ENCODE measurements around the gene SLC38A10. TPM values are rescaled to one million over a fixed set of nuclear protein-coding genes. Genes with fewer than 3 reads are reported as not detected.

Gene SLC38A10
- total RNA-seq, 1 donor from 2014 or later: 67.5 TPM

GRCh38 chr17:81291662-81292061 lies 3.4 kb downstream of the SLC38A10 start:
- peaks cover 51% of the 10 kb centered on the region for H3K4me1 ChIP-seq
- H3K4me3 ChIP-seq: no peak overlapping the region
- DNase-seq (ENCODE audit: extremely low spot score in 2 of 2): no peak
- TF ChIP-seq POLR2A (IDR thresholded peaks at IDR 0.05) (no peak), CTCF (IDR thresholded peaks at IDR 0.05) (peak in 2 of 3 experiments; percentile 57 to 71), POLR2AphosphoS5 (IDR thresholded peaks at IDR 0.05; ENCODE audit: insufficient read depth in 1 of 2, low read depth in 1 of 2) (peak; percentile 20 to 54)
- peaks cover 0 to 10% of the 10 kb centered on the region in 2 donors for H3K36me3 ChIP-seq
- no peaks in the 10 kb centered on the region for H3K9me3 ChIP-seq
- no peaks in the 10 kb centered on the region for H3K27me3 ChIP-seq
- peak overlapping the region; percentile 28 for H3K27ac ChIP-seq
- intact Hi-C loops (cut with DNase I): no loop called here

- H3K9me3 ChIP-seq: no peaks in the 10 kb centered on the region
- intact Hi-C loops (cut with DNase I): no loop called here
- H3K36me3 ChIP-seq: peaks cover 0 to 10% of the 10 kb centered on the region in 2 donors
- no peak for DNase-seq (ENCODE audit: extremely low spot score in 2 of 2)
- no peak overlapping the region for H3K4me3 ChIP-seq
- H3K27ac ChIP-seq: no peak overlapping the region
- H3K27me3 ChIP-seq: no peaks in the 10 kb centered on the region
- peaks cover 55% of the 10 kb centered on the region for H3K4me1 ChIP-seq
- TF ChIP-seq CTCF (IDR thresholded peaks at IDR 0.05): no peak
- no peak for TF ChIP-seq POLR2AphosphoS5 (IDR thresholded peaks at IDR 0.05; ENCODE audit: insufficient read depth in 1 of 2, low read depth in 1 of 2)
- TF ChIP-seq POLR2A (IDR thresholded peaks at IDR 0.05): no peak
Observed at GRCh38 chr17:81290230-81290629, 4.9 kb downstream of the SLC38A10 start.

- H3K27ac ChIP-seq: no peak overlapping the region
- H3K4me1 ChIP-seq: peaks cover 59% of the 10 kb centered on the region
- no peak for DNase-seq (ENCODE audit: extremely low spot score in 2 of 2)
- H3K9me3 ChIP-seq: no peaks in the 10 kb centered on the region
- no peak overlapping the region for H3K4me3 ChIP-seq
- no peak for TF ChIP-seq POLR2AphosphoS5 (IDR thresholded peaks at IDR 0.05; ENCODE audit: insufficient read depth in 1 of 2, low read depth in 1 of 2)
- TF ChIP-seq POLR2A (IDR thresholded peaks at IDR 0.05): no peak
- no peak for TF ChIP-seq CTCF (IDR thresholded peaks at IDR 0.05)
- H3K36me3 ChIP-seq: peaks cover 0 to 10% of the 10 kb centered on the region in 2 donors
- intact Hi-C loops (cut with DNase I): no loop called here
- no peaks in the 10 kb centered on the region for H3K27me3 ChIP-seq
Observed at GRCh38 chr17:81289627-81290026, 5.5 kb downstream of the SLC38A10 start.

GRCh38 chr17:81288715-81289114 lies 6.4 kb downstream of the SLC38A10 start:
- TF ChIP-seq POLR2A (IDR thresholded peaks at IDR 0.05) (no peak), CTCF (IDR thresholded peaks at IDR 0.05) (no peak), POLR2AphosphoS5 (IDR thresholded peaks at IDR 0.05; ENCODE audit: insufficient read depth in 1 of 2, low read depth in 1 of 2) (no peak)
- DNase-seq (ENCODE audit: extremely low spot score in 2 of 2): no peak
- H3K27me3 ChIP-seq: no peaks in the 10 kb centered on the region
- peaks cover 51% of the 10 kb centered on the region for H3K4me1 ChIP-seq
- no peaks in the 10 kb centered on the region for H3K9me3 ChIP-seq
- no peak overlapping the region for H3K4me3 ChIP-seq
- intact Hi-C loops (cut with DNase I): no loop called here
- H3K27ac ChIP-seq: no peak overlapping the region
- H3K36me3 ChIP-seq: peaks cover 0 to 10% of the 10 kb centered on the region in 2 donors

GRCh38 chr17:81287741-81288430 lies 7.2 kb downstream of the SLC38A10 start:
- peaks cover 43% of the 10 kb centered on the region for H3K4me1 ChIP-seq
- H3K36me3 ChIP-seq: peaks cover 0 to 15% of the 10 kb centered on the region in 2 donors
- no peak overlapping the region for H3K27ac ChIP-seq

More at GRCh38 chr17:81287741-81288430, 7.2 kb downstream of the SLC38A10 start:
- Histone ChIP-seq H3K27me3 (no peaks in the 10 kb centered on the region), H3K9me3 (no peaks in the 10 kb centered on the region), H3K4me3 (no peak overlapping the region)
- intact Hi-C loops (cut with DNase I): no loop called here
- TF ChIP-seq CTCF (IDR thresholded peaks at IDR 0.05) (no peak), POLR2AphosphoS5 (IDR thresholded peaks at IDR 0.05; ENCODE audit: insufficient read depth in 1 of 2, low read depth in 1 of 2) (no peak), POLR2A (IDR thresholded peaks at IDR 0.05) (no peak)
- DNase-seq (ENCODE audit: extremely low spot score in 2 of 2): no peak
